SK-N-MC (cell line): Measurements from ENCODE around the gene MX2.
A peak's percentile ranks its signal among the peaks of the same experiment; 100 is the strongest.
"Not testable (repeated sequence)": the region's sequence is repeated elsewhere in the genome, so short reads cannot be mapped to it uniquely, and the experiment has no call there.

Experiments used
- DNase-seq: peaks from one replicate; pipeline ENCODE4 v3.0.0-alpha.2; 2011; ENCODE audit warnings: low read depth, low spot score
- H3K27ac ChIP-seq: fragments of 200-600 bp; sonication (generic); 2 replicates; pipeline ENCODE4 v1.5.1; 2016; ENCODE audit warnings: mixed run types
- H3K36me3 ChIP-seq: fragments of 200-600 bp; sonication (generic); 2 replicates; pipeline ENCODE4 v1.6.1; 2017; ENCODE audit warnings: antibody characterized with exemption, low read length, mixed read lengths; ENCODE audit not compliant: insufficient read depth
- H3K4me3 ChIP-seq: fragments of 200-600 bp; sonication (generic); 2 replicates; pipeline ENCODE4 v1.5.1; 2016
- H3K9ac ChIP-seq: fragments of 200-600 bp; sonication (generic); 2 replicates; pipeline ENCODE4 v1.8.0; 2017; ENCODE audit warnings: mixed run types, mixed read lengths; ENCODE audit not compliant: insufficient read length
- H3K9me3 ChIP-seq: fragments of 200-600 bp; sonication (generic); 2 replicates; pipeline ENCODE4 v1.6.1; 2017; ENCODE audit warnings: low read depth, mild to moderate bottlenecking, antibody characterized with exemption, low read length, moderate library complexity, mixed read lengths
- EZH2 ChIP-seq: fragments of 200-600 bp; sonication (generic); IDR thresholded peaks from one replicate; pipeline ENCODE4 v1.6.1; 2017; ENCODE audit warnings: antibody characterized with exemption
- FOXP2 ChIP-seq: optimal IDR thresholded peaks from 2 replicates; pipeline ENCODE3; 2011; ENCODE audit warnings: mild to moderate bottlenecking, moderate library complexity; ENCODE audit not compliant: insufficient read depth; ENCODE audit errors: extremely low read length, control extremely low read depth
- POLR2AphosphoS5 ChIP-seq: IDR thresholded peaks from 2 replicates; pipeline ENCODE4 v1.6.1; 2012; ENCODE audit warnings: mild to moderate bottlenecking, low read depth, low read length, borderline replicate concordance

Gene MX2

GRCh38 chr21:41410361-41410760 is 48.5 kb downstream of the MX2 start:
- Histone ChIP-seq H3K4me3 (peak overlapping the region; percentile 63), H3K27ac (peak overlapping the region; percentile 86), H3K9me3 (no peaks in the 10 kb centered on the region), H3K36me3 (no peaks in the 10 kb centered on the region), H3K9ac (no peak overlapping the region)
- TF ChIP-seq FOXP2 (no peak), POLR2AphosphoS5 (no peak), EZH2 (no peak)
- no peak for DNase-seq

- Histone ChIP-seq H3K4me3 (peak overlapping the region; percentile 63), H3K36me3 (no peaks in the 10 kb centered on the region), H3K27ac (peak overlapping the region; percentile 86), H3K9me3 (no peaks in the 10 kb centered on the region), H3K9ac (no peak overlapping the region)
- peak; percentile 47 for DNase-seq
- TF ChIP-seq EZH2 (no peak), POLR2AphosphoS5 (no peak)
Measured at GRCh38 chr21:41410767-41411448, 49.1 kb downstream of the MX2 start.

GRCh38 chr21:41411449-41412089 is 49.7 kb downstream of the MX2 start:
- DNase-seq, result no peak
- H3K36me3 ChIP-seq, result no peaks in the 10 kb centered on the region

GRCh38 chr21:41417505-41417904 is 55.7 kb downstream of the MX2 start:
- H3K4me3 ChIP-seq, DNase-seq, H3K9me3 ChIP-seq, H3K36me3 ChIP-seq, H3K27ac ChIP-seq, H3K9ac ChIP-seq: not testable (repeated sequence)

More at GRCh38 chr21:41411449-41412089, 49.7 kb downstream of the MX2 start:
- H3K27ac ChIP-seq, result peak overlapping the region; percentile 62; the same call in 1 of the 2 replicates
- H3K4me3 ChIP-seq, result peak overlapping the region; percentile 63
- H3K9me3 ChIP-seq, result no peaks in the 10 kb centered on the region
- H3K9ac ChIP-seq, result no peak overlapping the region
- no peak for TF ChIP-seq FOXP2
- no peak for TF ChIP-seq EZH2
- no peak for TF ChIP-seq POLR2AphosphoS5

GRCh38 chr21:41418393-41418792 is 56.6 kb downstream of the MX2 start:
- Histone ChIP-seq H3K36me3 (no peaks in the 10 kb centered on the region), H3K9ac (no peak overlapping the region), H3K9me3 (no peaks in the 10 kb centered on the region), H3K4me3 (no peak overlapping the region), H3K27ac (no peak overlapping the region)
- no peak for DNase-seq
- TF ChIP-seq EZH2, result no peak
- no peak for TF ChIP-seq POLR2AphosphoS5
- no peak for TF ChIP-seq FOXP2

GRCh38 chr21:41418956-41419680 is 57.3 kb downstream of the MX2 start:
- Histone ChIP-seq H3K36me3 (no peaks in the 10 kb centered on the region), H3K9me3 (no peaks in the 10 kb centered on the region), H3K27ac (no peak overlapping the region), H3K9ac (no peak overlapping the region), H3K4me3 (no peak overlapping the region)
- DNase-seq, result no peak
- TF ChIP-seq EZH2 (no peak), FOXP2 (no peak), POLR2AphosphoS5 (no peak)

- H3K9ac ChIP-seq, result peak overlapping the region; percentile 74
- no peak overlapping the region for H3K27ac ChIP-seq
- no peaks in the 10 kb centered on the region for H3K9me3 ChIP-seq
- H3K4me3 ChIP-seq, result peak overlapping the region; percentile 77
- no peaks in the 10 kb centered on the region for H3K36me3 ChIP-seq
- no peak for DNase-seq
- TF ChIP-seq POLR2AphosphoS5 (no peak), FOXP2 (no peak), EZH2 (no peak)
Measured at GRCh38 chr21:41419921-41420862, 58.4 kb downstream of the MX2 start.

GRCh38 chr21:41420998-41421397 is 59.2 kb downstream of the MX2 start:
- not testable (repeated sequence) for DNase-seq, H3K9ac ChIP-seq

More at GRCh38 chr21:41420998-41421397, 59.2 kb downstream of the MX2 start:
- not testable (repeated sequence) for H3K9me3 ChIP-seq, H3K36me3 ChIP-seq, H3K4me3 ChIP-seq, H3K27ac ChIP-seq
